C4-2B (cell line): ENCODE measurements around the gene ANKMY1.

Experiments used
- CTCF ChIP-seq: fragments of 450-650 bp; conservative IDR thresholded peaks from 2 replicates; pipeline ENCODE4 v1.5.1; 2017; ENCODE audit warnings: mild to moderate bottlenecking
- ZFX ChIP-seq: fragments of 450-650 bp; IDR thresholded peaks from 2 replicates; pipeline ENCODE4 v1.6.1; 2017

- TF ChIP-seq CTCF (no peak), ZFX (no peak)
Observed at GRCh38 chr2:240605867-240606743, 48.3 kb upstream of the ANKMY1 start.
